ENCODE results near the gene IGSF23. TPM values are rescaled to one million over a fixed set of nuclear protein-coding genes. Genes with fewer than 3 reads are reported as not detected.

Gene IGSF23
- total and polyA plus RNA-seq, 2 of the 13 experiments (the other 11 are each of a cell fraction or from before 2014, with no cell fraction given) = 2.3 to 8.8 TPM

DNA sequence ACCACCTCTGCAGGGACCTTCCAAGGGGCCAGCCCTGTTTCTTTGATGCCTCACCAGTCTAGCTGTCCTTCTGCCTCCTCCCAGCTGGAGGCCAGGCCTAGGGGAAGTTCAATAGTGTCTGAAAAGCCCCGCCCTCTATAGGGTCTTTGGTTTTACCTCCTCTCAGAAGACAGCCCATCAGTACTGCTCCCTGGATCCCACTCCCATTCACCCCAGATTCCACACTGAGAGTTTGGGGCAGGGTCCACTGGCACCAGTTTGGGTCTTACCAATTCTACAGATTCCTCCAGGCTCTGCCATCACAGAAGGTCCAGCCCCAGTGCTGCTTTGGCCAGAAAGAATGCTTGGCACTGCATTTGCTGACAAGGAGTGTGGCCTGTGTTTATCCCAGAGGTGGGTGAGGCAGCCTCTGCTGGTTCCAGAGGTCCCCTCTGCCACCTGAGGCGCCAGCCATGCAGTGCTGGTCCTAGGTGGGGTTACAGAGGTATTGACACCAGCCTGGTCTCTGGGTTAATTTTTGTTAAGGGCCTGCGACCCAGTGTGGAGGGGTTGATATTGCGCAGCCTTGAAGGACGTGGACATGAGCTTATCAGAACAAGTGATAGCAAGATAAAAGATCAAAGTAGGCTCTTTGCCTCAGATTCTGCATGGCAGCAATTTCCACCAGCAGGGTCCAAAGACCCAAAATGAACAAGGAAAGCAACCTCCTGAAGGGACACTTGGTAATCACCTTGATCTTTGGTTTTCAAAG lies 41.4 kb upstream of the IGSF23 start (continued):
- TF ChIP-seq, protein P1, sequence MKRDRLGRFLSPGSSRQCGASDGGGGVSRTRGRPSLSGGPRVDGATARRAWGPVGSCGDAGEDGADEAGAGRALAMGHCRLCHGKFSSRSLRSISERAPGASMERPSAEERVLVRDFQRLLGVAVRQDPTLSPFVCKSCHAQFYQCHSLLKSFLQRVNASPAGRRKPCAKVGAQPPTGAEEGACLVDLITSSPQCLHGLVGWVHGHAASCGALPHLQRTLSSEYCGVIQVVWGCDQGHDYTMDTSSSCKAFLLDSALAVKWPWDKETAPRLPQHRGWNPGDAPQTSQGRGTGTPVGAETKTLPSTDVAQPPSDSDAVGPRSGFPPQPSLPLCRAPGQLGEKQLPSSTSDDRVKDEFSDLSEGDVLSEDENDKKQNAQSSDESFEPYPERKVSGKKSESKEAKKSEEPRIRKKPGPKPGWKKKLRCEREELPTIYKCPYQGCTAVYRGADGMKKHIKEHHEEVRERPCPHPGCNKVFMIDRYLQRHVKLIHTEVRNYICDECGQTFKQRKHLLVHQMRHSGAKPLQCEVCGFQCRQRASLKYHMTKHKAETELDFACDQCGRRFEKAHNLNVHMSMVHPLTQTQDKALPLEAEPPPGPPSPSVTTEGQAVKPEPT (CRISPR knock-in tag; IDR thresholded peaks at IDR 0.05; ENCODE audit: low read depth) = no peak
- TF ChIP-seq HOXA3 (CRISPR knock-in tag; IDR thresholded peaks at IDR 0.05) (peak; percentile 45), TSC22D2 (CRISPR knock-in tag; IDR thresholded peaks at IDR 0.05; ENCODE audit: borderline replicate concordance) (no peak), ZFP82 (CRISPR knock-in tag; IDR thresholded peaks at IDR 0.05; ENCODE audit: borderline replicate concordance) (no peak), PTBP1 (IDR thresholded peaks at IDR 0.05; ENCODE audit: low read depth, low read length, poor library complexity, severe bottlenecking) (no peak), ZBTB21 (CRISPR knock-in tag; IDR thresholded peaks at IDR 0.05) (no peak), GABPA (IDR thresholded peaks at IDR 0.05; ENCODE audit: low read depth, low read length) (no peak), GABPA (CRISPR knock-in tag; IDR thresholded peaks at IDR 0.05; ENCODE audit: low read depth) (no peak), TAF1 (CRISPR knock-in tag; IDR thresholded peaks at IDR 0.05) (no peak), NRL (CRISPR knock-in tag; IDR thresholded peaks at IDR 0.05; ENCODE audit: borderline replicate concordance) (no peak), ZNF232 (CRISPR knock-in tag; IDR thresholded peaks at IDR 0.05; ENCODE audit: borderline replicate concordance) (no peak; the same call in 1 of the 2 replicates), ZNF562 (CRISPR knock-in tag; IDR thresholded peaks at IDR 0.05; ENCODE audit: borderline replicate concordance) (no peak), TBX2 (CRISPR knock-in tag; IDR thresholded peaks at IDR 0.05; ENCODE audit: borderline replicate concordance) (0 out of 2 replicates have a peak, but pooled peaks have one; percentile 13), FOXJ3 (CRISPR knock-in tag; IDR thresholded peaks at IDR 0.05; ENCODE audit: borderline replicate concordance) (peak; percentile 45; the same call in 1 of the 2 replicates), NBN (conservative IDR thresholded peaks at IDR 0.05) (no peak)
- TF ChIP-seq, protein P2, sequence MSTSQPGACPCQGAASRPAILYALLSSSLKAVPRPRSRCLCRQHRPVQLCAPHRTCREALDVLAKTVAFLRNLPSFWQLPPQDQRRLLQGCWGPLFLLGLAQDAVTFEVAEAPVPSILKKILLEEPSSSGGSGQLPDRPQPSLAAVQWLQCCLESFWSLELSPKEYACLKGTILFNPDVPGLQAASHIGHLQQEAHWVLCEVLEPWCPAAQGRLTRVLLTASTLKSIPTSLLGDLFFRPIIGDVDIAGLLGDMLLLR (CRISPR knock-in tag; IDR thresholded peaks at IDR 0.05) = no peak
- TF ChIP-seq, protein P3, sequence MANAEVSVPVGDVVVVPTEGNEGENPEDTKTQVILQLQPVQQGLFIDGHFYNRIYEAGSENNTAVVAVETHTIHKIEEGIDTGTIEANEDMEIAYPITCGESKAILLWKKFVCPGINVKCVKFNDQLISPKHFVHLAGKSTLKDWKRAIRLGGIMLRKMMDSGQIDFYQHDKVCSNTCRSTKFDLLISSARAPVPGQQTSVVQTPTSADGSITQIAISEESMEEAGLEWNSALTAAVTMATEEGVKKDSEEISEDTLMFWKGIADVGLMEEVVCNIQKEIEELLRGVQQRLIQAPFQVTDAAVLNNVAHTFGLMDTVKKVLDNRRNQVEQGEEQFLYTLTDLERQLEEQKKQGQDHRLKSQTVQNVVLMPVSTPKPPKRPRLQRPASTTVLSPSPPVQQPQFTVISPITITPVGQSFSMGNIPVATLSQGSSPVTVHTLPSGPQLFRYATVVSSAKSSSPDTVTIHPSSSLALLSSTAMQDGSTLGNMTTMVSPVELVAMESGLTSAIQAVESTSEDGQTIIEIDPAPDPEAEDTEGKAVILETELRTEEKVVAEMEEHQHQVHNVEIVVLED (CRISPR knock-in tag; IDR thresholded peaks at IDR 0.05; ENCODE audit: borderline replicate concordance) = no peak
- TF ChIP-seq, protein P4, sequence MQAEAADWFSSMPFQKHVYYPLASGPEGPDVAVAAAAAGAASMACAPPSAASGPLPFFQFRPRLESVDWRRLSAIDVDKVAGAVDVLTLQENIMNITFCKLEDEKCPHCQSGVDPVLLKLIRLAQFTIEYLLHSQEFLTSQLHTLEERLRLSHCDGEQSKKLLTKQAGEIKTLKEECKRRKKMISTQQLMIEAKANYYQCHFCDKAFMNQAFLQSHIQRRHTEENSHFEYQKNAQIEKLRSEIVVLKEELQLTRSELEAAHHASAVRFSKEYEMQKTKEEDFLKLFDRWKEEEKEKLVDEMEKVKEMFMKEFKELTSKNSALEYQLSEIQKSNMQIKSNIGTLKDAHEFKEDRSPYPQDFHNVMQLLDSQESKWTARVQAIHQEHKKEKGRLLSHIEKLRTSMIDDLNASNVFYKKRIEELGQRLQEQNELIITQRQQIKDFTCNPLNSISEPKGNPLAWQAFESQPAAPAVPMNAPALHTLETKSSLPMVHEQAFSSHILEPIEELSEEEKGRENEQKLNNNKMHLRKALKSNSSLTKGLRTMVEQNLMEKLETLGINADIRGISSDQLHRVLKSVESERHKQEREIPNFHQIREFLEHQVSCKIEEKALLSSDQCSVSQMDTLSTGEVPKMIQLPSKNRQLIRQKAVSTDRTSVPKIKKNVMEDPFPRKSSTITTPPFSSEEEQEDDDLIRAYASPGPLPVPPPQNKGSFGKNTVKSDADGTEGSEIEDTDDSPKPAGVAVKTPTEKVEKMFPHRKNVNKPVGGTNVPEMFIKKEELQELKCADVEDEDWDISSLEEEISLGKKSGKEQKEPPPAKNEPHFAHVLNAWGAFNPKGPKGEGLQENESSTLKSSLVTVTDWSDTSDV (CRISPR knock-in tag; IDR thresholded peaks at IDR 0.05) = no peak
- TF ChIP-seq, protein P5, sequence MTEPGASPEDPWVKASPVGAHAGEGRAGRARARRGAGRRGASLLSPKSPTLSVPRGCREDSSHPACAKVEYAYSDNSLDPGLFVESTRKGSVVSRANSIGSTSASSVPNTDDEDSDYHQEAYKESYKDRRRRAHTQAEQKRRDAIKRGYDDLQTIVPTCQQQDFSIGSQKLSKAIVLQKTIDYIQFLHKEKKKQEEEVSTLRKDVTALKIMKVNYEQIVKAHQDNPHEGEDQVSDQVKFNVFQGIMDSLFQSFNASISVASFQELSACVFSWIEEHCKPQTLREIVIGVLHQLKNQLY (CRISPR knock-in tag; IDR thresholded peaks at IDR 0.05) = 0 out of 2 replicates have a peak, but pooled peaks have one; percentile 46
- TF ChIP-seq, protein P6, sequence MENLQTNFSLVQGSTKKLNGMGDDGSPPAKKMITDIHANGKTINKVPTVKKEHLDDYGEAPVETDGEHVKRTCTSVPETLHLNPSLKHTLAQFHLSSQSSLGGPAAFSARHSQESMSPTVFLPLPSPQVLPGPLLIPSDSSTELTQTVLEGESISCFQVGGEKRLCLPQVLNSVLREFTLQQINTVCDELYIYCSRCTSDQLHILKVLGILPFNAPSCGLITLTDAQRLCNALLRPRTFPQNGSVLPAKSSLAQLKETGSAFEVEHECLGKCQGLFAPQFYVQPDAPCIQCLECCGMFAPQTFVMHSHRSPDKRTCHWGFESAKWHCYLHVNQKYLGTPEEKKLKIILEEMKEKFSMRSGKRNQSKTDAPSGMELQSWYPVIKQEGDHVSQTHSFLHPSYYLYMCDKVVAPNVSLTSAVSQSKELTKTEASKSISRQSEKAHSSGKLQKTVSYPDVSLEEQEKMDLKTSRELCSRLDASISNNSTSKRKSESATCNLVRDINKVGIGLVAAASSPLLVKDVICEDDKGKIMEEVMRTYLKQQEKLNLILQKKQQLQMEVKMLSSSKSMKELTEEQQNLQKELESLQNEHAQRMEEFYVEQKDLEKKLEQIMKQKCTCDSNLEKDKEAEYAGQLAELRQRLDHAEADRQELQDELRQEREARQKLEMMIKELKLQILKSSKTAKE (CRISPR knock-in tag; IDR thresholded peaks at IDR 0.05; ENCODE audit: borderline replicate concordance) = no peak
